ENCODE measurements around the gene ASXL2.

GRCh38 chr2:25894135-25894830 is 16.0 kb upstream of the ASXL2 start:
- TF ChIP-seq YY1 (IDR thresholded peaks at IDR 0.05; ENCODE audit: insufficient read depth, insufficient read length) (no peak), ZNF274 (IDR thresholded peaks at IDR 0.05; ENCODE audit: low read depth, low read length) (no peak)

Measured in NT2/D1 (cell line).